K562 (cell line): ENCODE data around the gene RSPRY1. TPM values are rescaled to one million over a fixed set of nuclear protein-coding genes. Genes with fewer than 3 reads are reported as not detected.

Source experiments
- EGR1 ChIP-seq: fragments of 450-650 bp; conservative IDR thresholded peaks from 2 replicates; pipeline ENCODE4 v1.6.1; 2017; ENCODE audit warnings: mild to moderate bottlenecking
- EP300 ChIP-seq: IDR thresholded peaks from 2 replicates; pipeline ENCODE4 v1.6.1; 2012; ENCODE audit warnings: low read length, improper control_type of control experiment
- FOXK1 ChIP-seq: sonication (generic); formaldehyde crosslinking; IDR thresholded peaks from 2 replicates; pipeline ENCODE4 v1.8.0; 2022; ENCODE audit warnings: missing genetic modification reagents, mild to moderate bottlenecking, borderline replicate concordance
- HEY1 ChIP-seq: fragments of 250-450 bp; sonication (Bioruptor Pico); IDR thresholded peaks from 2 replicates; pipeline ENCODE4 v1.5.0; 2020; ENCODE audit warnings: mild to moderate bottlenecking, moderate library complexity, borderline replicate concordance
- NR3C1 ChIP-seq: sonication (generic); formaldehyde crosslinking; IDR thresholded peaks from 2 replicates; pipeline ENCODE4 v1.8.1; 2022; ENCODE audit warnings: missing genetic modification reagents
- PPARD ChIP-seq: fragments of 250-450 bp; sonication (Bioruptor Pico); IDR thresholded peaks from 2 replicates; pipeline ENCODE4 v1.8.0; 2022; ENCODE audit warnings: inconsistent platforms, mild to moderate bottlenecking, moderate library complexity
- RCOR1 ChIP-seq, 2 experiments: IDR thresholded peaks; 2 replicates each; pipeline ENCODE4 v1.6.1; 2012; ENCODE audit warnings: low read depth in 2 of 2, low read length in 2 of 2, borderline replicate concordance in 1 of 2, improper control_type of control experiment in 1 of 2
- ZNF146 ChIP-seq: IDR thresholded peaks from one replicate; pipeline ENCODE4 v1.6.1; 2018; ENCODE audit warnings: missing compliant biosample characterization; ENCODE audit not compliant: unreplicated experiment
- ZNF197 ChIP-seq: fragments of 200-800 bp; sonication (Bioruptor generic); IDR thresholded peaks from 2 replicates; pipeline ENCODE4 v1.6.1; 2016; ENCODE audit warnings: low read depth, missing genetic modification characterization, missing compliant biosample characterization
- ZSCAN32 ChIP-seq: fragments of 450-650 bp; formaldehyde crosslinking; IDR thresholded peaks from 2 replicates; pipeline ENCODE4 v1.4.0; 2020; ENCODE audit warnings: mild to moderate bottlenecking, moderate library complexity
- polyA plus RNA-seq, 8 experiments: library from polyadenylated mRNA; depleted of rRNA in 4 of 8; stranded (reverse) in 5 of 8; unstranded in 3 of 8; fragments of >200 nt; fragmentation: Nextera tagmentation in 2 of 8; fragmentation: Illumina TruSeq in 1 of 8; extraction: Ambion mirVana in 2 of 8; extraction: Trizol in 1 of 8; gene quantifications; 2 replicates each; pipeline versions ENCODE4 v1.2.1 to v1.2.3, GENCODE V29; 2011 to 2014; ENCODE audit warnings: inconsistent platforms in 1 of 8, missing spikeins in 1 of 8
- total RNA-seq, 7 experiments: library from RNA; depleted of rRNA in 6 of 7; stranded (reverse); fragments of >200 nt in 6 of 7; fragmentation: Illumina TruSeq in 2 of 7; extraction: Trizol in 2 of 7; gene quantifications; 2 replicates each; pipeline versions ENCODE4 v1.2.1 to v1.2.3, GENCODE V29; 2011 to 2021; ENCODE audit warnings: low replicate concordance in 1 of 7
- TF ChIP-seq, protein P1 (sequence below): fragments of 250-450 bp; sonication (Bioruptor Pico); IDR thresholded peaks from 2 replicates; pipeline ENCODE4 v1.8.0; 2021; ENCODE audit warnings: moderate library complexity, mild to moderate bottlenecking, inconsistent platforms
- TF ChIP-seq, protein P2 (sequence below): sonication (generic); formaldehyde crosslinking; IDR thresholded peaks from 2 replicates; pipeline ENCODE4 v1.8.1; 2022; ENCODE audit warnings: missing genetic modification reagents
- TF ChIP-seq, protein P3 (sequence below): fragments of 250-450 bp; sonication (Bioruptor Pico); IDR thresholded peaks from 2 replicates; pipeline ENCODE4 v1.9.0; 2021; ENCODE audit warnings: mild to moderate bottlenecking
- TF ChIP-seq, protein P4 (sequence below): fragments of 250-450 bp; sonication (Bioruptor Pico); IDR thresholded peaks from 2 replicates; pipeline ENCODE4 v1.5.0; 2022; ENCODE audit warnings: mild to moderate bottlenecking
- TF ChIP-seq, protein P5 (sequence below): sonication (generic); formaldehyde crosslinking; IDR thresholded peaks from 2 replicates; pipeline ENCODE4 v1.8.0; 2022; ENCODE audit warnings: missing genetic modification reagents, mild to moderate bottlenecking, moderate library complexity, borderline replicate concordance
- TF ChIP-seq, protein P6 (sequence below): fragments of 450-650 bp; conservative IDR thresholded peaks from 2 replicates; pipeline ENCODE4 v1.6.1; 2016; ENCODE audit warnings: missing genetic modification characterization, low read depth, mild to moderate bottlenecking, control low read depth, missing compliant biosample characterization
- TF ChIP-seq, protein P7 (sequence below): fragments of 450-650 bp; formaldehyde crosslinking; conservative IDR thresholded peaks from 2 replicates; pipeline ENCODE4 v1.4.0; 2022; ENCODE audit warnings: mild to moderate bottlenecking, missing genetic modification characterization

Gene RSPRY1
- total and polyA plus RNA-seq, 9 of the 15 experiments (the other 6 are each of a cell fraction or from before 2014, with no cell fraction given) = 10.2 to 27.8 (median 20.8) TPM

DNA sequence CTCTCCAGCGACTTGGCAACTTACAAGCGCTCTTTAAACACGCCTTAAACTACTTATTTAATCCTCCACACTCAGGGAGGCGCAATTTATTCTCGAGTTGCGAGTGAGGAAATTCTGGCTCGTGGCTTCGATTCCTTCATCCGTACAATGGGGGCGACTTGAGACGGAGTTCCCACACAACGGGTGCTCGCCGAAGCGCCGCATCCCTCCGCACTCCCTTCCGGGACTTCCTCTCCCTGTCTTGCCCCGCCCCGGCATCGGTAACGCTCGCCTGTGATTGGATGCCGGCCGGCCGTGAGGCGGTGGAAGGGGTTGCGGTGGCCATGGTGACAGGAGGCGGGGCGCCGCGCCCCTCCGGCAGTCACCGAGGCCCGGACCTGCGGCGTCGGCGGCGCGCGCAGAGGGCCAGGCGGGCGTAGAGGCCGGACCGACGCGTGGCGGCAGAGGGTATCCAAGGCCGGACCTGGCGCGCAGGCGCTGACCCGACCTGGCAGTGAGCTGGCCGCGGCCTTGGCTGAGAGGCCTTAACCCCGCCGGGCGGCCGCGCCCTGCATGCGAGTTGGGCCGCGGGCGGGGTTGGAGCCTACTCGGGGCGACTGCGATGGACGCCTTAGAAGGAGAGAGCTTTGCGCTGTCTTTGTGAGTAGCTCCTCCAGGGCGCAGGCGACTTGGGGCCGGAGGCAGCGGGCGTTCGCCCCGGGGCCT is 58.8 kb downstream of the RSPRY1 start, which contains the start of gene ARL2BP (continued):
- TF ChIP-seq, protein P1, sequence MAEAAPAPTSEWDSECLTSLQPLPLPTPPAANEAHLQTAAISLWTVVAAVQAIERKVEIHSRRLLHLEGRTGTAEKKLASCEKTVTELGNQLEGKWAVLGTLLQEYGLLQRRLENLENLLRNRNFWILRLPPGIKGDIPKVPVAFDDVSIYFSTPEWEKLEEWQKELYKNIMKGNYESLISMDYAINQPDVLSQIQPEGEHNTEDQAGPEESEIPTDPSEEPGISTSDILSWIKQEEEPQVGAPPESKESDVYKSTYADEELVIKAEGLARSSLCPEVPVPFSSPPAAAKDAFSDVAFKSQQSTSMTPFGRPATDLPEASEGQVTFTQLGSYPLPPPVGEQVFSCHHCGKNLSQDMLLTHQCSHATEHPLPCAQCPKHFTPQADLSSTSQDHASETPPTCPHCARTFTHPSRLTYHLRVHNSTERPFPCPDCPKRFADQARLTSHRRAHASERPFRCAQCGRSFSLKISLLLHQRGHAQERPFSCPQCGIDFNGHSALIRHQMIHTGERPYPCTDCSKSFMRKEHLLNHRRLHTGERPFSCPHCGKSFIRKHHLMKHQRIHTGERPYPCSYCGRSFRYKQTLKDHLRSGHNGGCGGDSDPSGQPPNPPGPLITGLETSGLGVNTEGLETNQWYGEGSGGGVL (CRISPR knock-in tag) = no peak
- TF ChIP-seq EP300 = no peak
- TF ChIP-seq, protein P2, sequence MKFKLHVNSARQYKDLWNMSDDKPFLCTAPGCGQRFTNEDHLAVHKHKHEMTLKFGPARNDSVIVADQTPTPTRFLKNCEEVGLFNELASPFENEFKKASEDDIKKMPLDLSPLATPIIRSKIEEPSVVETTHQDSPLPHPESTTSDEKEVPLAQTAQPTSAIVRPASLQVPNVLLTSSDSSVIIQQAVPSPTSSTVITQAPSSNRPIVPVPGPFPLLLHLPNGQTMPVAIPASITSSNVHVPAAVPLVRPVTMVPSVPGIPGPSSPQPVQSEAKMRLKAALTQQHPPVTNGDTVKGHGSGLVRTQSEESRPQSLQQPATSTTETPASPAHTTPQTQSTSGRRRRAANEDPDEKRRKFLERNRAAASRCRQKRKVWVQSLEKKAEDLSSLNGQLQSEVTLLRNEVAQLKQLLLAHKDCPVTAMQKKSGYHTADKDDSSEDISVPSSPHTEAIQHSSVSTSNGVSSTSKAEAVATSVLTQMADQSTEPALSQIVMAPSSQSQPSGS (CRISPR knock-in tag) = no peak
- no peak for TF ChIP-seq PPARD
- TF ChIP-seq, protein P3, sequence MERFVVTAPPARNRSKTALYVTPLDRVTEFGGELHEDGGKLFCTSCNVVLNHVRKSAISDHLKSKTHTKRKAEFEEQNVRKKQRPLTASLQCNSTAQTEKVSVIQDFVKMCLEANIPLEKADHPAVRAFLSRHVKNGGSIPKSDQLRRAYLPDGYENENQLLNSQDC (CRISPR knock-in tag) = no peak
- TF ChIP-seq, protein P4, sequence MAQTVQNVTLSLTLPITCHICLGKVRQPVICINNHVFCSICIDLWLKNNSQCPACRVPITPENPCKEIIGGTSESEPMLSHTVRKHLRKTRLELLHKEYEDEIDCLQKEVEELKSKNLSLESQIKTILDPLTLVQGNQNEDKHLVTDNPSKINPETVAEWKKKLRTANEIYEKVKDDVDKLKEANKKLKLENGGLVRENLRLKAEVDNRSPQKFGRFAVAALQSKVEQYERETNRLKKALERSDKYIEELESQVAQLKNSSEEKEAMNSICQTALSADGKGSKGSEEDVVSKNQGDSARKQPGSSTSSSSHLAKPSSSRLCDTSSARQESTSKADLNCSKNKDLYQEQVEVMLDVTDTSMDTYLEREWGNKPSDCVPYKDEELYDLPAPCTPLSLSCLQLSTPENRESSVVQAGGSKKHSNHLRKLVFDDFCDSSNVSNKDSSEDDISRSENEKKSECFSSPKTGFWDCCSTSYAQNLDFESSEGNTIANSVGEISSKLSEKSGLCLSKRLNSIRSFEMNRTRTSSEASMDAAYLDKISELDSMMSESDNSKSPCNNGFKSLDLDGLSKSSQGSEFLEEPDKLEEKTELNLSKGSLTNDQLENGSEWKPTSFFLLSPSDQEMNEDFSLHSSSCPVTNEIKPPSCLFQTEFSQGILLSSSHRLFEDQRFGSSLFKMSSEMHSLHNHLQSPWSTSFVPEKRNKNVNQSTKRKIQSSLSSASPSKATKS = no peak
- no peak for TF ChIP-seq ZNF197 (CRISPR knock-in tag)
- TF ChIP-seq, protein P5, sequence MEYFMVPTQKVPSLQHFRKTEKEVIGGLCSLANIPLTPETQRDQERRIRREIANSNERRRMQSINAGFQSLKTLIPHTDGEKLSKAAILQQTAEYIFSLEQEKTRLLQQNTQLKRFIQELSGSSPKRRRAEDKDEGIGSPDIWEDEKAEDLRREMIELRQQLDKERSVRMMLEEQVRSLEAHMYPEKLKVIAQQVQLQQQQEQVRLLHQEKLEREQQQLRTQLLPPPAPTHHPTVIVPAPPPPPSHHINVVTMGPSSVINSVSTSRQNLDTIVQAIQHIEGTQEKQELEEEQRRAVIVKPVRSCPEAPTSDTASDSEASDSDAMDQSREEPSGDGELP (CRISPR knock-in tag) = peak; percentile 85
- TF ChIP-seq HEY1 = no peak
- peak; percentile 83 for TF ChIP-seq ZSCAN32 (CRISPR knock-in tag)
- TF ChIP-seq NR3C1 (CRISPR knock-in tag) = no peak
- 0 out of 2 replicates have a peak, but pooled peaks have one; percentile 12 for TF ChIP-seq EGR1
- peak in 1 of 2 experiments; percentile 87; a peak in 2 of 4 replicates for TF ChIP-seq RCOR1 (IDR thresholded peaks at IDR 0.05; ENCODE audit: borderline replicate concordance in 1 of 2, low read depth in 2 of 2, low read length in 2 of 2)
- TF ChIP-seq ZNF146 = no peak
- TF ChIP-seq, protein P6, sequence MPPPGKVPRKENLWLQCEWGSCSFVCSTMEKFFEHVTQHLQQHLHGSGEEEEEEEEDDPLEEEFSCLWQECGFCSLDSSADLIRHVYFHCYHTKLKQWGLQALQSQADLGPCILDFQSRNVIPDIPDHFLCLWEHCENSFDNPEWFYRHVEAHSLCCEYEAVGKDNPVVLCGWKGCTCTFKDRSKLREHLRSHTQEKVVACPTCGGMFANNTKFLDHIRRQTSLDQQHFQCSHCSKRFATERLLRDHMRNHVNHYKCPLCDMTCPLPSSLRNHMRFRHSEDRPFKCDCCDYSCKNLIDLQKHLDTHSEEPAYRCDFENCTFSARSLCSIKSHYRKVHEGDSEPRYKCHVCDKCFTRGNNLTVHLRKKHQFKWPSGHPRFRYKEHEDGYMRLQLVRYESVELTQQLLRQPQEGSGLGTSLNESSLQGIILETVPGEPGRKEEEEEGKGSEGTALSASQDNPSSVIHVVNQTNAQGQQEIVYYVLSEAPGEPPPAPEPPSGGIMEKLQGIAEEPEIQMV (tag) = no peak
- TF ChIP-seq, protein P7, sequence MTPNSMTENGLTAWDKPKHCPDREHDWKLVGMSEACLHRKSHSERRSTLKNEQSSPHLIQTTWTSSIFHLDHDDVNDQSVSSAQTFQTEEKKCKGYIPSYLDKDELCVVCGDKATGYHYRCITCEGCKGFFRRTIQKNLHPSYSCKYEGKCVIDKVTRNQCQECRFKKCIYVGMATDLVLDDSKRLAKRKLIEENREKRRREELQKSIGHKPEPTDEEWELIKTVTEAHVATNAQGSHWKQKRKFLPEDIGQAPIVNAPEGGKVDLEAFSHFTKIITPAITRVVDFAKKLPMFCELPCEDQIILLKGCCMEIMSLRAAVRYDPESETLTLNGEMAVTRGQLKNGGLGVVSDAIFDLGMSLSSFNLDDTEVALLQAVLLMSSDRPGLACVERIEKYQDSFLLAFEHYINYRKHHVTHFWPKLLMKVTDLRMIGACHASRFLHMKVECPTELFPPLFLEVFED (CRISPR knock-in tag) = no peak
- no peak for TF ChIP-seq FOXK1 (CRISPR knock-in tag)
